Medulla oblongata (tissue), 1 donor: ENCODE results near the gene FZD8.

Source experiments
- DNase-seq: peaks from one replicate; pipeline ENCODE4 v3.0.0-alpha.2; 2015; ENCODE audit errors: extremely low spot score

FZD8 gene

DNA sequence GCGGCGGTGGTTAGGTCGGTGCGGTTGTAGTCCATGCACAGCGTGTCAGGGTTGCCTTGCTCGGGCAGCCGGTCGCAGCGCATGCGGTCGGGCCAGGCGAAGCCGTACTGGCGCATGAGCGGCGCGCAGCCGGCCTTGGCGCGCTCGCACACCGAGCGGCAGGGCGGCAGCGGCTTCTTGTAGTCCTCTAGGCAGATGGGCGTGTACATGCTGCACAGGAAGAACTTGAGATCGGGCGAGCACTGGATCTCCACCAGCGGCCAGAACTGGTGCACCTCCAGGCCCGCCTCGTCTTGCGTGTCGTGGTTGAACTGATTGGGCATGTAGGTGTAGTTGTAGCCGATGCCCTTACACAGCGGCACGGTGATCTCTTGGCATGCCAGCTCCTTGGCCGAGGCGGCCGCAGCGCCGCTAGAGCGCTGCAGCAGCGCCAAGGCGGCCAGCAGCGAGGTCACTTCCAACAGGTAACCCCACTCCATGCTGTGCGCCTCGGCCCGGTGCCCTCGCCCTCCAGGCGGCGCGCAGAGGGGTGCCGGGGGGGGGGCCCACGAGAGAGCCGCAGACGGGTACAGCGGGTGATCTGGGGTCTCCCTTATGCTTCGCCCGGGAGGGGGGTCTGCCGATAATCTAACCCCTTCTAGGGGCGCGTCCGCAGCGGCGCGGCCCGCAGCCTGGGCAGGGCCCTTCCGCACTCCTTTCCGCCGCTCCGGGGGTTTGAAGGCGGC is 983 bp downstream of the FZD8 start:
- peak; percentile 37 for DNase-seq

DNA sequence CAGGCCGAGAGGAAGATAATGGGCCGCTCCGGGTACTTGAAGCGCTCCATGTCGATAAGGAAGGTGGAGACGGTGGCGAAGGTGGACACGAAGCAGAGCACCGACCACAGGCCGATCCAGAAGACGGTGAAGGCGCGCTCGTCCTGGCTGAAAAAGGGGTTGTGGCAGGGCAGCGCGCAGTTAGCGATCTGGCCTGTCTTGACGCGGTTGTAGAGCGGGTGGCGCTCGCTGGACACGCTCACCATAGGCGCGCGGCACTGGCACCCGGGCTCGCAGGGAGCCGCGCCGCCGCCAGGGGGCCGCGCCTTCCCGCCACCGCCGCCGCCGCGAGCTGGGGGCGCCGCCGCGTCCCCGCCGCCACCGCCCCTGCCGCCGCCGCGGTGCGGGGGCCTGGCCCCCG is 1.6 kb downstream of the FZD8 start:
- peak; percentile 66 for DNase-seq

DNA sequence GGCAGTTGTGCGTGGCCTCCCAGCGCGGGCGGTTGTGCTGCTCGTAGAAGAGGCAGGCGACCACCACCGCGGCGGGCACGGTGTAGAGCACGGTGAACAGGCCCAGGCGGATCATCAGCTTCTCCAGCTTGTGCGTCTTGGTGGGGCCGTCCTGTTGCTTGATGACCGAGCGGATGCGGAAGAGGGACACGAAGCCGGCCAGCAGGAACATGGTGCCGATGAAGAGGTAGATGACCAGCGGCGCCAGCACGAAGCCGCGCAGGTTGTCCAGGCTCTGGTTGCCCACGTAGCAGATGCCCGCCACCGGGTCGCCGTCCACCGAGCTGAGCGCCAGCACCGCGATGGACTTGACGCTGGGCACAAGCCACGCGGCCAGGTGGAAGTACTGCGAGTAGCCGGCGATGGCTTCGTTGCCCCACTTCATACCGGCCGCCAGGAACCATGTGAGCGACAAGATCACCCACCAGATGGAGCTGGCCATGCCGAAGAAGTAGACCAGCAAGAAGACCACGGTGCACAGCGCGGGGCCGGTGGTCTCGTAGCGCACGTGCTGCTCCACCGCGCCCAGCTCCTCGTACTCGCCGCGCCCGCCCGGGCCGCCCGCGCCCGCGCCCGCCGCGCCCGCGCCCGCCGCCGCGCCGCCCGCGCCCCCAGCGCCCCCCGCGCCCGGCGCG is 2.2 kb downstream of the FZD8 start:
- no peak for DNase-seq

DNA sequence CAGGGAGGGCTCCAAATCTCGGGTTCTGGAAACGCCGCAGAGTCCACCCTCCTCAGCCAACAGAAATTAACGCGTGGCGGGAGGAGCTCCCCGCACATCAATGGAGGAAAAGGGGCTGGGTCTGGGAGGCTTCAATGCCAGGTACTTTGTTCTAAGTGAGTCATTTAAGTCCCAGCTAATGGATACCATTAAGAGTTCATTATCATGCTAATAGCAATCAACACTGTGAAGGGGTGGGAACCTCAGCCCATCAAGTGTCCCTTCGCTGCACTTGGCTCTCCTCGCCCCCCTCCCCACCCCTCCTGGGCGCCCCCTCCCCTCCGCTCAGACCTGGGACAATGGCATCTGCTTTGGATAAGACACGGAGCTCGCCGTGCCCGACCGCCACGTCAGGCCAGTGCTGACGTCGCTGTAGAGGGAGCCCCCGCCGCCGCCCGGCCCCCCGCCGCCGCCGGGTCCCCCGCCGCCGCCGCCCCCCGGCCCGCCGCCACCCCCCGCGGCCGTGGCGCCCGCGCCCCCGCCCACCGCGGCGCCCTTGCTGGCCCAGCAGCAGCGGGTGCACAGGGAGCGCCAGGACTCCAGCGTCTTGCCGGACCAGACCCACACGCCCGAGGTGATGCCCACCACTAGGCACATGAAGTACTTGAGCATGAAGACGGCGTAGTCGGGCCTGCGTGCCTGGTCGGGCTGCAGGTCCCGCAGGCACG is 2.9 kb downstream of the FZD8 start:
- no peak for DNase-seq

DNA sequence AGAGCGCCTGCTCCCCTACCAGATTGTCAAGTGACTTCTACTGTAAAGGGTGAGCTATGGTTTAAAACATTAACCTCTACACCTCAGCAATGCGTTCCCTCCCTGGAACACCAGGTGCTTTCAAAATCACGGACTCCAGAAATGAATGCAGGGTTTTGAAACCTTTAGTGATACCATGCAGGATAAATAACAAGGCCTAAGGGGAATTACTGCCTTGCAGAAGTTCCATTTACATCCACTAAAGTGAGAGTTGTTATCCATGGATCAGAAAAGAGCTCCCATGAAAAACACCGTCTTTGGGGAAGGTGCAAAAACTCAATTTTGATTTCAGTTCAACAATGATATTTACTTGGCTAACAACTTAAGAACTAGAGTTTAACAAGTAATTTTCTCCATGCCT is 4.0 kb downstream of the FZD8 start:
- DNase-seq, result no peak

DNA sequence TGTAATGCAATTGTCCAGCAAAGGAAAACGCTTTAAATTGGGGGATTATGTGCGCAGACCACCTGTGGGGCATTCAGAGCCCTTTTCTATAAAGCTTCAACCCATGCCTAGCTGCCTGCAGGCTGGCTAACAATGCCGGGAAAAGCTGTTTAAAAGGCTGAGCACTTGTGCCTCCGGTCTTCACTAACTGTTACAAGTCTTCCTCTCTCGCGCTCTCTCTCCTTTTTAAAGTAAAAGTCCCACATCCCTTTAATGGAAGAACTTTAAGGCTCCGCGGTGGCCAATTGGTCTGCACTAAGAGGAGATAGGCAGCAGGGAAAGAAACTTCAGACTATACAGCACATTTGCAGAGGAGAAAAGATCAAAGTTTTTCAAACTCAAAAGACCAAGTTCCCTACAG is 4.6 kb downstream of the FZD8 start:
- peak; percentile 8 for DNase-seq

DNA sequence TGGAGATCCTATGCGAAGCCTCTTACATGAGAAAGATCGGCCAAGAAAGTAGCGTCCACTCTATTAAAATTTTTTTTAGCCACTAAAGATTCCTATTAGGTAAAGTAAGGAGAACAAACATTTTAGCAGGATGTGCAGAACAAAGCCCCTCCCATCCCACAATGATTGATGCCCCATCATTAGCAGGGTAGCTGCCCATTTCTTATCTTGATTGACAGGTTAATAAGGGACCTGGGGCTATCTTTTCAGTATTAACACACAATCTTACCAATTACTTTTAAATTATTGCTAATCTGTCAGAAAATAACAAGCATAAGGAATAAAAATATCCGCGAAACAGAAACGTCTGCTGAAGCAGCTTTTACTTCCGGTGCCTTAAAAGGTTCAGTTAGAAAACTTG is 5.1 kb downstream of the FZD8 start:
- no peak for DNase-seq

DNA sequence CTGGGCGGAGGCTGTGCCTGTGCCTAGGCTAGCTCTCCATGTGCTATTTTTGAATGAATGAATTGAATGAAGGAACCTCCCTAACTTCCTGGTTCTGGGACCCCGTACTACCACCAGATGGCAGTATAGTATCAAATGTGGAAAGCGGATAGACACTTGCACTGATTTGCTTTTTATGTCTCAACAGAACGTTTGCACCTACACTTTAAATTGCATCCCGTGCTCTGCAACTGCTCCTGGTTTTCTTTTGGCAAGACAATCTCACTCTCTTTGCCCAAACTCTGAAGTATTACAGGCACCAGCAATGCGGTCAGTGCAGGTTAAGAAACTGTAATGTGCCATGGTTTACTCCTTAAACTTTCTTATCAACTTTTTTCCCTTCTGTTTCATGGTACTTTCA is 6.5 kb downstream of the FZD8 start:
- DNase-seq, result peak; percentile 87

DNA sequence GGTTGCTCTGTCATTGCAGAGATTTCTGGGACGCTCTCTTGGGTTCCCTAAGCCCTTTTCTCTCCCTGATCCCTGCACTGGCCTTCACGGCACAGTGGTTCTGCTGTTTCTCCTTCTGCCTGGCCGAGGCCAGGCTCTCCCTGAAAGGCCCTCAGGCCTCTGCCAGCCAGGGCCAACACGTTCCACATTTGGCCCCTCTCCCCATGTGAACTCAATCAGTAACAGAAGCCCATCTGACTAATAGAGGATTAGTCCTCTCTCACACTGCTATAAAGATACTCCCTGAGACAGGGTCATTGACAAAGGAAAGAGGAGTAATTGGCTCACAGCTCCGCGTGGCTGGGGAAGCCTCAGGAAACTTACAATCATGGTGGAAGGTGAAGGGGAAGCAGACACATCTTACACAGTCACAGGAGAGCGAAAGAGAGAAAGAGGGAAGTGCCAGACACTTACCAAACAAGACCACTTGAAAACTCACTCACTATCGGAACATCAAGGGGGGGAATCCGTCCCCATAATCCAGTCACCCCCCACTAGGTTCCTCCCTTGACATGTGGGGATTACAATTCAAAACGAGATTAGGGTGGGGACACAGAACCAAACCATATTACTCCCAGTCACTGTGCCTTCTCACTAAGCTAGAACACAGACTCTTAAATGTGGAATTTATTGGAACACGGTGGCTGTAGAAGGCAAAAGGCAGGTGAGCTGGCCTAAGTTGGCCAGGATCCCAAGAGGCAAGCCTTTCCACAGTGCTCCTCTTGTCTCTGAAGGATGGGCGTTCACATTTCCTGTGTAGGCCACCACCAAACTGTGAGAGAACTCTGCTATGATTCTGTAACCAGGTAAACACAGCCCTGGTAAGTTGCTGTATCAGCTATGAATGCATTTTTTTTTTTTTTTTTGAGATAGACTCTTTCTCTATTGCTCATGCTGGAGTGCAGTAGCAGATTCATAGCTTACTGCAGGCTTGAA is 8.8 kb downstream of the FZD8 start:
- DNase-seq, result no peak

DNA sequence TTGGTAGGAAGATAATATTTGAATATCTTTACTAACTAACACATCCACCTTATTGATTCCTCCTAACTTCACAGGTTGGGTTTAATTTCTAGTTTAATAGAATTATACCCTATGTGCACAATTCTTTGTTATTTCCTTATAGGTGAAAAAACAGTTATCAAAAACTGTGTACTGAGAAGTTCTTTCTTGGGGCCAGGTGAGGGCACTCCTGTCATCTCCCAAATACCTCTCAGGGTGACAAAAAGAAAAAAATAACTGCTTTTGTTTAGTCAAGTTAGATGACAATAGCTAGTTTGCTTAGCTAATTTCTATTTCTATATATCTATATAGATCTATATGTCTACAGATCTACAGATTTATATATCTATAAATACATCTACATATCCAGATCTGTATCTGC is 10.1 kb downstream of the FZD8 start:
- DNase-seq, result no peak

DNA sequence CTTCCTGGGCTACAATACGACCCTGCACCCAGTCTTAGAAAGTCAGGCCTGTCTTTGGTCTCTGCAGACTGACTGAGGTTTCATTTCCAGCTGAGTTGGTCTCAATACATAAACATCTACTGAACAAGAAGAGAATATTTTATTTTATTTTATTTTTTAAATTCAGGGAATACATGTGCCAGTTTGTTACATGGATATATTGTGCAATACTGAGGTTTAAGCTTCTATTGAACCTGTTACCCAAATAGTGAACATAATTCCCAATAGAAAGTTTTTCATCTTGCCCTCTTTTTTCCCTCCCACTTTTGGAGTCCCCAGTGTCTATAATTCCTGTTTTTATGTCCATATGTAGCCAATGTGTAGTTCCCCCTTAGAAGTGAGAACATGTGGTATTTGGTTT is 10.7 kb downstream of the FZD8 start:
- DNase-seq, result no peak

DNA sequence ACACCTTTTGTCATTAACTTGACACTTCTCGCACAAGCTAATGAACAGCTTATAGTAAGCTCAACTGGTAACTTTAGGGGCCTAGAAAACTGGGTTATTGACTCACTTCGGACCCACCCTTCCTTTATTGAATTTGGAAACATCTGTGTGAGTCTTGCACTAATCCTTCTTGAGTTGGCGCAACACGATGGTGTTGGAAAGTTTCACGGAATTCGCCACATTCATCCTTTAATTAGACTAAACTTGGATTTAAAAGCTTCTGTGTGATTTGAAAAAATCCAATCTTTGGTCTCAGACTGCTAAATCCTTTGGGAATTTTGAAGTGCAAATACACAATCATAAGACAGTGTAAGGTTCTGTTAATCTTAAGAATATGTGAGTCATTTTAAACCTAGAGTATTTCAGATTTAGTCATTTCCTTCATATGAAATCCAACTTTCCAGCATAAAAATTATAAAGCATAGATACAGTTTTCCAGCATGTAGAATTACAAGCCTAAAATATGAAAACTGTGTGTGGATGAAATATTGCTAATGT is 15.1 kb downstream of the FZD8 start:
- DNase-seq, result no peak

DNA sequence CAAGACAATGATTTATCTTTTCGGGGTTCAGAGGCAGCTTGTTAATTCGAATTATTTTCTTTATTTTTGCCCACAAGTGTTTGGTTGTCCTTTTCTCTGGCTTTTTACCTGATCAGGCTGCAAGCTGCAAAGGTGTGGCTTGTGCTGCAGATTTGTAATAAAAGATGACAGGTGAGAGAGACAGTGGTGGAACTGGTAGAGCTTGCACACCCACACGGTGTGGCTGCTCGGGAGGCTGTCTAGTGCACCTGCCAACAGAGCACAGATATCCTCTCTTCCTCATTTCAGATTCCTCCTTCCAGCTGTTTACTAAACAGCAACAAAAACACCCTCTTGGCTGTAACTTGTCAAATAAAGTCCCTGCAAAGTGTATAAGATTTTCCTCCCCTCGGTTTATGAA is 27.8 kb downstream of the FZD8 start:
- no peak for DNase-seq

DNA sequence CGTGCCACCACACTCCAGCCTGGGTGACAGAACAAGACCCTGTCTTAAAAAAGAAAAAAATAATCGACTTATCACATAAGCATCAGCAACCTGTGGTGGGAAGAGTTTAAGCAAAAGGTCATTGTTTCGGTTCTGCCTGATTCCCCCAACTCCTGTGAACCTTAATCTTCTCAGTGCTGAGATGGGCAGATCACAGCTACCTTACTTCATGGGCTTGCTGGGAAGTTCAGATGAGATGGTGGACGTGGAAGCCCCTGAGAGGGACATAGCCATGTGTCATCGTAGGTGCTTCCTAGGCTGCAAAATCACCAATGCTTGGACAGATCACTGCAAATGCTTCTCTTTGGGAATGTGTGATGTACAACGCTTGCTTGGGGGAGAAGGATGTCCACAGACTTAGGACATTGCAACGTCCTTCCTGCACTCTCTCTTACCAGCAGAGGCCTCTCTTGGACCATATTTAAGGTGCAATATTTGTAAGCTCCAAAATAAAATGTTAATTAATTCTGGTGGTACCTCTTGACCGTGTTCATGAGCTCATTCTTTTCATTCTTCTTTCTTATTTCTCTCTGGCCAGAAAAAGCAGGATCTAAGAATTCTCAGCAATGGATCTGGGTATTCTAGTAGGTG is 28.4 kb downstream of the FZD8 start:
- no peak for DNase-seq

DNA sequence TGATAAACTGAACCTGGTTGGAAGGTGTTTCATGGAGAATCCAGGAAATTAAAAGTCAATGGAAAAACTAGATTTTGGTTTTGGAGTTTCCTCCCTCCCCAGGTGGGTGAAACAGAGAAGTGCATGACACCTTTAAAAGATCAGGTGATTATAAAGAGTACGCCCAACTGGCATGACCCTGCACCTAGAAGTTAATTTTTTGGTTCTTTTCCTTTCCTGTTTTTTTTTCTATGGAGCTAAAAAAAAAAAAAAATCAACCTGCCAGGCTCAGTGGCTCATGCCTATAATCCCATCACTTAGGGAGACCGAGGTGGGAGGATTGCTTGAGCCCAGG is 29.0 kb downstream of the FZD8 start:
- no peak for DNase-seq

DNA sequence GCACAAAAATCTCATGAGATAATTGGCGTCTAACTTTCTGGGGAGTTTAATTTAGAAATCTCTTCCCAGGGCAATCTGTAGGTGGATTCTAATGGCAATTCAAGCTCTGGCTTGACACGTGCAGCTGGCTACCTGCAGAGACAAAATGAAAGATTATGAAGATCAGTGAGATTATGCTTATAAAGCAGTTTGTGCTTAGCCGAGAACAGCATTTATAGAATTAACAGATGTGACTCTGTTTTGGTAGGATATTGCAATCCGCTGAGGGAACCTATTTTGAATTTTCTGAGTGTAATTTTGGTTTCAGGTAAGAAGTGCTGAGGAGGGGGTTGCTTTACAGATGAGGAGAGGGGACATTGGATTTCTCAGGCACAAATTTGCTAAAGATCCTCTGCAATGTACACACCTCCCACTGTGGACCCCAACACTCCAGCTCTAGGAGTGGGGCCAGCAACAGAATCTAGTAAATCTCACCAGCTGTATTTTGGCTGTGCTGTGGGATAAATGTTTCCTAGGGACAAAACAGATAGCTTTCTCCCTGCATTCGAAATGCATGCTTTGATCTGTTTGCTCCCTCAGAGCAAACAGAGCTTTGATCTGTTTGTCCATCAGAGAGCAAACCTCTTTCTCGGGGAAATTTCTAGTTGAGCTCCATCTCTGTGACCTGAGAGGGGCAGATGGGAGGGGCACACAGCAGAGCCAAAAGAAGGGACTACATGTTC is 29.6 kb downstream of the FZD8 start:
- no peak for DNase-seq

DNA sequence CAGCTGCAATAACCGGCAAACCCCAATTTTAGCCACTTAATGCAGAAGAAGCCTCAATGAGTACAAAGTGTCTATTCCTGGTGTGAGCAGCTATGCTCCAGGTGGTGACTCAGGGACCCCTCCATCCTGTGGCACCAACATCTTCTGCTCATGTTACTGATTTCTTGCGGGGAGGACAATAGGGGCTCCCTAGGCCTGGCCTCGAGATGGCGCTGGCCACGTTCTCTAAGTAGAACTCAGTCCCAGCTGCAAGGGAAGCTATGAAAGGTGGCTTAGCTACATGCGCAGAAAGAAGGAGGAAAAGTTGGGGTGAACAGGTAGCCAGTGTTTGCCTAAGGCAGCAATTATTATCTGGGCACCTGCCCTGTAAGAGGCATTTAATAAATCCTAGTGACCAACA is 30.3 kb downstream of the FZD8 start:
- DNase-seq, result no peak

DNA sequence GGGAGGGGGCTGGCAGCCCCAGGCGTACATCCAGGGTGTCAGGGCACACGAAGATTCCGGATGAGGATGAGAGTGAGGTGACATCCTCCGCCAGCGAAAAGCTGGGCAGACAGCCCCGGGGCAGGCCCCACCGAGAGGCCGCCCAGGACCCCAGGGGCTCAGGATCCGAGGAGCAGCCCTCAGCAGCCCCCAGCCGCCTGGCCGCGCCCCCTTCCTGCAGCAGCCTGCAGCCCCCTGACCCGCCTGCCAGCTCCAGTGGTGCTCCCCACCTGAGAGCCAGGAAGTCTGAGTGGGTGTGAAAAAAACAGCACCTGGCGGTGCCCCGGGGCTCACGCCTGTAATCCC is 33.8 kb downstream of the FZD8 start:
- no peak for DNase-seq

DNA sequence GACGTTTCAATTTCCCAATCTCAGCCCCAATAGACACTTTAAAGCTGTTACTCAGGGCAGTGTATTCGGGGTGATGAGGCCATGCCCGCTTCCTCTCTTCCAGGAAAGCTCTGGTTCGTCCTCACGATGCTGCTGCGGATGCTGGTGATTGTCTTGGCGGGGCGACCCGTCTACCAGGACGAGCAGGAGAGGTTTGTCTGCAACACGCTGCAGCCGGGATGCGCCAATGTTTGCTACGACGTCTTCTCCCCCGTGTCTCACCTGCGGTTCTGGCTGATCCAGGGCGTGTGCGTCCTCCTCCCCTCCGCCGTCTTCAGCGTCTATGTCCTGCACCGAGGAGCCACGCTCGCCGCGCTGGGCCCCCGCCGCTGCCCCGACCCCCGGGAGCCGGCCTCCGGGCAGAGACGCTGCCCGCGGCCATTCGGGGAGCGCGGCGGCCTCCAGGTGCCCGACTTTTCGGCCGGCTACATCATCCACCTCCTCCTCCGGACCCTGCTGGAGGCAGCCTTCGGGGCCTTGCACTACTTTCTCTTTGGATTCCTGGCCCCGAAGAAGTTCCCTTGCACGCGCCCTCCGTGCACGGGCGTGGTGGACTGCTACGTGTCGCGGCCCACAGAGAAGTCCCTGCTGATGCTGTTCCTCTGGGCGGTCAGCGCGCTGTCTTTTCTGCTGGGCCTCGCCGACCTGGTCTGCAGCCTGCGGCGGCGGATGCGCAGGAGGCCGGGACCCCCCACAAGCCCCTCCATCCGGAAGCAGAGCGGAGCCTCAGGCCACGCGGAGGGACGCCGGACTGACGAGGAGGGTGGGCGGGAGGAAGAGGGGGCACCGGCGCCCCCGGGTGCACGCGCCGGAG is 34.4 kb downstream of the FZD8 start:
- no peak for DNase-seq

DNA sequence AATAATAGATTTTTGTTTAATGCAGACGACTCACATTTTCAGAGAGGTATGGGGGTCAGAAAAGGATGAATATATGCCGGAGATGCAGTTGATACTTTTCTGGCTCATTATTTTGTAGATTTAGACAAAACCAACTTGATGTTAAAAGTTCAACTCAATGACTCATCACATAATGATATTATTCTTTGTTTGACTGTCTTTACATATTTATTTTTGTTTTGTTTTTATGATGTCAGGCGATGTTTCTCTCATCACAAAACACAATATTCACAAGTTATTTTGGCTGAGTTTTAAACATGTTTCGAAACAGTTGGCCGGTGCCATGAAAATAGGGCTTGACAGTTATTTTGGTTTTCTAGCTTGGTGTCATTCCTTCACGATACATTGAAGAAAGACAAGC is 35.7 kb downstream of the FZD8 start:
- no peak for DNase-seq
